ENCODE measurements around the gene AP1B1.

- TF ChIP-seq, protein P1, sequence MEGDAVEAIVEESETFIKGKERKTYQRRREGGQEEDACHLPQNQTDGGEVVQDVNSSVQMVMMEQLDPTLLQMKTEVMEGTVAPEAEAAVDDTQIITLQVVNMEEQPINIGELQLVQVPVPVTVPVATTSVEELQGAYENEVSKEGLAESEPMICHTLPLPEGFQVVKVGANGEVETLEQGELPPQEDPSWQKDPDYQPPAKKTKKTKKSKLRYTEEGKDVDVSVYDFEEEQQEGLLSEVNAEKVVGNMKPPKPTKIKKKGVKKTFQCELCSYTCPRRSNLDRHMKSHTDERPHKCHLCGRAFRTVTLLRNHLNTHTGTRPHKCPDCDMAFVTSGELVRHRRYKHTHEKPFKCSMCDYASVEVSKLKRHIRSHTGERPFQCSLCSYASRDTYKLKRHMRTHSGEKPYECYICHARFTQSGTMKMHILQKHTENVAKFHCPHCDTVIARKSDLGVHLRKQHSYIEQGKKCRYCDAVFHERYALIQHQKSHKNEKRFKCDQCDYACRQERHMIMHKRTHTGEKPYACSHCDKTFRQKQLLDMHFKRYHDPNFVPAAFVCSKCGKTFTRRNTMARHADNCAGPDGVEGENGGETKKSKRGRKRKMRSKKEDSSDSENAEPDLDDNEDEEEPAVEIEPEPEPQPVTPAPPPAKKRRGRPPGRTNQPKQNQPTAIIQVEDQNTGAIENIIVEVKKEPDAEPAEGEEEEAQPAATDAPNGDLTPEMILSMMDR (conservative IDR thresholded peaks at IDR 0.05), result no peak
- no peak for TF ChIP-seq ZFX (IDR thresholded peaks at IDR 0.05)
Observed at GRCh38 chr22:29313576-29314466, 74.5 kb downstream of the AP1B1 start.
